Spleen (tissue), 11 donors: ENCODE data around the gene MOK. TPM values are rescaled to one million over a fixed set of nuclear protein-coding genes. Genes with fewer than 3 reads are reported as not detected.
"Not testable (repeated sequence)": the region's sequence is repeated elsewhere in the genome, so short reads cannot be mapped to it uniquely, and the experiment has no call there.

Experiments
- DNase-seq: peaks from one replicate; pipeline ENCODE4 v3.0.0-alpha.2; 2020
- H3K27ac ChIP-seq, 8 donors: fragments of 200-600 bp; sonication (generic) in 7 of 8; 1 replicate in 4 of 8; 2 replicates in 4 of 8; pipeline versions ENCODE4 v1.5.0 to v1.8.0; 2016 to 2021; ENCODE audit warnings: inconsistent platforms in 4 of 8, mild to moderate bottlenecking in 4 of 8, moderate library complexity in 1 of 8
- H3K27me3 ChIP-seq, 7 donors: fragments of 200-600 bp; sonication (generic) in 6 of 7; replicated peaks in 1 of 7; 1 replicate in 4 of 7; 2 replicates in 3 of 7; pipeline versions ENCODE4 v1.5.0 to v1.8.0; 2016 to 2021; ENCODE audit warnings: inconsistent platforms in 3 of 7, mild to moderate bottlenecking in 1 of 7
- H3K36me3 ChIP-seq, 6 donors: fragments of 200-600 bp; sonication (generic) in 5 of 6; 1 replicate in 4 of 6; 2 replicates in 2 of 6; pipeline versions ENCODE4 v1.5.0 to v1.8.0; 2016 to 2021; ENCODE audit warnings: inconsistent platforms in 2 of 6
- H3K4me1 ChIP-seq, 6 donors: fragments of 200-600 bp; sonication (generic) in 5 of 6; 1 replicate in 3 of 6; 2 replicates in 3 of 6; pipeline versions ENCODE4 v1.5.0 to v1.8.0; 2016 to 2021; ENCODE audit warnings: inconsistent platforms in 3 of 6
- H3K4me3 ChIP-seq, 8 donors: fragments of 200-600 bp; sonication (generic) in 7 of 8; 1 replicate in 4 of 8; 2 replicates in 4 of 8; pipeline versions ENCODE4 v1.5.0 to v1.8.0; 2016 to 2021; ENCODE audit warnings: inconsistent platforms in 4 of 8, mild to moderate bottlenecking in 4 of 8, moderate library complexity in 2 of 8
- H3K9me3 ChIP-seq, 8 donors: fragments of 200-600 bp; sonication (generic) in 7 of 8; 1 replicate in 4 of 8; 2 replicates in 4 of 8; pipeline versions ENCODE4 v1.5.0 to v1.8.0; 2016 to 2021; ENCODE audit warnings: inconsistent platforms in 4 of 8
- CTCF ChIP-seq, 11 experiments: fragments of 200-600 bp in 7 of 11; fragments of 450-650 bp in 4 of 11; sonication (generic) in 4 of 11; IDR thresholded peaks in 8 of 11; conservative IDR thresholded peaks in 3 of 11; 1 replicate in 7 of 11; 2 replicates in 4 of 11; pipeline versions ENCODE4 v1.4.0 to v1.8.0; 2016 to 2021; ENCODE audit warnings: antibody characterized with exemption in 11 of 11, inconsistent platforms in 4 of 11, mild to moderate bottlenecking in 1 of 11
- POLR2A ChIP-seq, 3 donors: fragments of 450-650 bp; IDR thresholded peaks; one replicate each; pipeline ENCODE4 v1.5.1; 2017; ENCODE audit warnings: antibody characterized with exemption in 3 of 3, mild to moderate bottlenecking in 1 of 3
- POLR2AphosphoS5 ChIP-seq, 3 donors: sonication (generic); formaldehyde crosslinking; IDR thresholded peaks; one replicate each; pipeline ENCODE4 v1.5.1; 2017; ENCODE audit warnings: antibody characterized with exemption in 3 of 3
- WGBS, 5 donors: extraction: QIAGEN DNeasy Blood & Tissue Kit in 3 of 5; methylation state at CpG; one replicate each; pipeline versions ENCODE4 v1.1.5 to v1.1.7; 2013 to 2018; 5-methylcytosine and 5-hydroxymethylcytosine counted together
- intact Hi-C: fragments of 100-400 bp; cut with DNase I; formaldehyde crosslinking; loops from one replicate; pipeline ENCODE4 v1.15.0; 2023; ENCODE audit warnings: low total_unique reads
- polyA plus RNA-seq, 3 donors: library from polyadenylated mRNA; stranded (reverse); fragments of 200-250 nt; gene quantifications; one replicate each; pipeline ENCODE4 v1.2.1, GENCODE V29; 2013
- total RNA-seq, 7 donors: library from RNA; depleted of rRNA in 3 of 7; stranded (reverse); fragments of >200 nt in 3 of 7; fragmentation: NEBNext Ultra II Directional in 4 of 7; extraction: Animal tissue kit (Norgen Biotek cat#: 25700) in 4 of 7; gene quantifications; one replicate each; pipeline versions ENCODE4 v1.1.0 to v1.2.1, GENCODE V29; 2016 to 2021
- donor health status: healthy with polysubstance abuse.
- donor health status: DM: no; HTN: no; CAD: no; lungs with moderate emphysema.
- donor health status: DM: no; HTN: no; CAD: no.
- donor health status: Bipolar disorder and iron deficiency.
- donor health status: healthy.
- donor health status: DM: no; HTN: no; CAD: no.
- donor health status: DM: yes; HTN: yes; CAD: no.

MOK gene
- total and polyA plus RNA-seq, 10 donors = 4.1 to 12.2 (median 9.9) TPM

GRCh38 chr14:102351593-102351992, 46.6 kb upstream of the MOK start:
- 64 to 84% (median 73%) methylated on average over 8 to 9 of the region's 9 CpGs for WGBS, 5 donors
- intact Hi-C loops, DNase-seq, H3K27me3 ChIP-seq, H3K9me3 ChIP-seq: not testable (repeated sequence)
- Histone ChIP-seq H3K27ac (peak overlapping the region in 7 of 8 donors; percentile 71 to 92 (median 85)), H3K4me1 (peaks cover 0 to 29% (median 10%) of the 10 kb centered on the region in 6 donors), H3K4me3 (peak overlapping the region in 1 of 8 donors; percentile 47), H3K36me3 (peaks cover 0 to 100% (median 74%) of the 10 kb centered on the region in 6 donors)
- peak in 2 of 3 donors; percentile 17 to 55 for TF ChIP-seq POLR2AphosphoS5 (IDR thresholded peaks at IDR 0.05)

- H3K27ac ChIP-seq = peak overlapping the region in 7 of 8 donors; percentile 71 to 92 (median 85)
- peaks cover 0 to 100% (median 74%) of the 10 kb centered on the region in 6 donors for H3K36me3 ChIP-seq
- peak overlapping the region in 1 of 8 donors; percentile 47 for H3K4me3 ChIP-seq
- peaks cover 0 to 29% (median 10%) of the 10 kb centered on the region in 6 donors for H3K4me1 ChIP-seq
- intact Hi-C loops = no loop called here
- no peak for DNase-seq
- TF ChIP-seq POLR2AphosphoS5 (IDR thresholded peaks at IDR 0.05) (peak in 2 of 3 donors; percentile 34 to 41), CTCF (IDR thresholded peaks at IDR 0.05 in 8 of 11, conservative IDR thresholded peaks at IDR 0.05 in 3 of 11) (no peak)
- no peaks in the 10 kb centered on the region for H3K27me3 ChIP-seq
- 61 to 80% (median 65%) methylated on average over 10 of the region's 10 CpGs for WGBS, 5 donors
- H3K9me3 ChIP-seq = no peaks in the 10 kb centered on the region
Measured at GRCh38 chr14:102351023-102351422, 46.1 kb upstream of the MOK start.

- Histone ChIP-seq H3K4me1 (peaks cover 0 to 29% (median 10%) of the 10 kb centered on the region in 6 donors), H3K36me3 (peaks cover 0 to 100% (median 76%) of the 10 kb centered on the region in 6 donors), H3K27me3 (no peaks in the 10 kb centered on the region), H3K9me3 (no peaks in the 10 kb centered on the region), H3K4me3 (no peak overlapping the region), H3K27ac (no peak overlapping the region)
- intact Hi-C loops = no loop called here
- no peak for TF ChIP-seq CTCF (IDR thresholded peaks at IDR 0.05 in 8 of 11, conservative IDR thresholded peaks at IDR 0.05 in 3 of 11)
- no peak for TF ChIP-seq POLR2A (IDR thresholded peaks at IDR 0.05)
- TF ChIP-seq POLR2AphosphoS5 (IDR thresholded peaks at IDR 0.05) = peak in 1 of 3 donors; percentile 35
- no peak for DNase-seq
- WGBS, 5 donors = 82 to 97% (median 92%) methylated on average over 9 to 16 of the region's 16 CpGs
Measured at GRCh38 chr14:102348376-102348775, 43.4 kb upstream of the MOK start.

GRCh38 chr14:102346645-102347044, 41.7 kb upstream of the MOK start:
- DNase-seq = no peak
- peaks cover 0 to 100% (median 81%) of the 10 kb centered on the region in 6 donors for H3K36me3 ChIP-seq
- intact Hi-C loops = no loop called here
- H3K27ac ChIP-seq = no peak overlapping the region
- no peaks in the 10 kb centered on the region for H3K9me3 ChIP-seq
- 95 to 98% (median 96%) methylated on average over 4 of the region's 4 CpGs for WGBS, 5 donors
- no peak for TF ChIP-seq POLR2AphosphoS5 (IDR thresholded peaks at IDR 0.05)
- TF ChIP-seq POLR2A (IDR thresholded peaks at IDR 0.05) = no peak
- TF ChIP-seq CTCF (IDR thresholded peaks at IDR 0.05 in 8 of 11, conservative IDR thresholded peaks at IDR 0.05 in 3 of 11) = no peak
- no peak overlapping the region for H3K4me3 ChIP-seq
- no peaks in the 10 kb centered on the region for H3K27me3 ChIP-seq
- peaks cover 0 to 13% (median 2%) of the 10 kb centered on the region in 6 donors for H3K4me1 ChIP-seq
